Neutrophil (primary cell): ENCODE data around the gene CDCA4.

Experiments
- H3K27ac ChIP-seq: fragments of 200-600 bp; sonication (generic); 2 replicates; pipeline ENCODE4 v1.5.1; 2016; ENCODE audit warnings: mild to moderate bottlenecking, moderate library complexity
- H3K27me3 ChIP-seq: fragments of 200-600 bp; sonication (generic); 2 replicates; pipeline ENCODE4 v1.6.0; 2016; ENCODE audit warnings: mild to moderate bottlenecking
- H3K36me3 ChIP-seq: fragments of 200-600 bp; sonication (generic); 2 replicates; pipeline ENCODE4 v1.5.1; 2017
- H3K4me1 ChIP-seq, 2 experiments: fragments of 200-600 bp in 1 of 2; sonication (generic) in 1 of 2; 1 replicate in 1 of 2; 2 replicates in 1 of 2; pipeline versions ENCODE4 v1.5.1 to v1.6.1; 2013 to 2016; ENCODE audit warnings: low read depth in 1 of 2, low read length in 1 of 2, mild to moderate bottlenecking in 1 of 2, moderate library complexity in 1 of 2; ENCODE audit not compliant: control insufficient read depth in 1 of 2, insufficient read depth in 1 of 2
- H3K4me3 ChIP-seq, 2 experiments: fragments of 200-600 bp in 1 of 2; sonication (generic) in 1 of 2; 1 replicate in 1 of 2; 2 replicates in 1 of 2; pipeline ENCODE4 v1.5.1; 2013 to 2016; ENCODE audit warnings: low read depth in 1 of 2, low read length in 1 of 2, mild to moderate bottlenecking in 1 of 2, moderate library complexity in 1 of 2
- H3K9me3 ChIP-seq: fragments of 200-600 bp; sonication (generic); 2 replicates; pipeline ENCODE4 v1.5.1; 2016
- TF ChIP-seq, protein P1 (sequence below): fragments of 200-600 bp; sonication (generic); IDR thresholded peaks from 2 replicates; pipeline ENCODE4 v1.5.1; 2016; ENCODE audit warnings: antibody characterized with exemption

The CDCA4 gene

GRCh38 chr14:105059035-105059924 is 38.4 kb upstream of the CDCA4 start:
- H3K36me3 ChIP-seq = peaks cover 35% of the 10 kb centered on the region
- TF ChIP-seq, protein P1, sequence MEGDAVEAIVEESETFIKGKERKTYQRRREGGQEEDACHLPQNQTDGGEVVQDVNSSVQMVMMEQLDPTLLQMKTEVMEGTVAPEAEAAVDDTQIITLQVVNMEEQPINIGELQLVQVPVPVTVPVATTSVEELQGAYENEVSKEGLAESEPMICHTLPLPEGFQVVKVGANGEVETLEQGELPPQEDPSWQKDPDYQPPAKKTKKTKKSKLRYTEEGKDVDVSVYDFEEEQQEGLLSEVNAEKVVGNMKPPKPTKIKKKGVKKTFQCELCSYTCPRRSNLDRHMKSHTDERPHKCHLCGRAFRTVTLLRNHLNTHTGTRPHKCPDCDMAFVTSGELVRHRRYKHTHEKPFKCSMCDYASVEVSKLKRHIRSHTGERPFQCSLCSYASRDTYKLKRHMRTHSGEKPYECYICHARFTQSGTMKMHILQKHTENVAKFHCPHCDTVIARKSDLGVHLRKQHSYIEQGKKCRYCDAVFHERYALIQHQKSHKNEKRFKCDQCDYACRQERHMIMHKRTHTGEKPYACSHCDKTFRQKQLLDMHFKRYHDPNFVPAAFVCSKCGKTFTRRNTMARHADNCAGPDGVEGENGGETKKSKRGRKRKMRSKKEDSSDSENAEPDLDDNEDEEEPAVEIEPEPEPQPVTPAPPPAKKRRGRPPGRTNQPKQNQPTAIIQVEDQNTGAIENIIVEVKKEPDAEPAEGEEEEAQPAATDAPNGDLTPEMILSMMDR = no peak
- peak overlapping the region; percentile 98 for H3K27ac ChIP-seq
- H3K27me3 ChIP-seq = no peaks in the 10 kb centered on the region
- no peaks in the 10 kb centered on the region for H3K9me3 ChIP-seq
- H3K4me1 ChIP-seq = peaks cover 67% of the 10 kb centered on the region in 2 experiments
- H3K4me3 ChIP-seq = peak overlapping the region; percentile 72 to 73

DNA sequence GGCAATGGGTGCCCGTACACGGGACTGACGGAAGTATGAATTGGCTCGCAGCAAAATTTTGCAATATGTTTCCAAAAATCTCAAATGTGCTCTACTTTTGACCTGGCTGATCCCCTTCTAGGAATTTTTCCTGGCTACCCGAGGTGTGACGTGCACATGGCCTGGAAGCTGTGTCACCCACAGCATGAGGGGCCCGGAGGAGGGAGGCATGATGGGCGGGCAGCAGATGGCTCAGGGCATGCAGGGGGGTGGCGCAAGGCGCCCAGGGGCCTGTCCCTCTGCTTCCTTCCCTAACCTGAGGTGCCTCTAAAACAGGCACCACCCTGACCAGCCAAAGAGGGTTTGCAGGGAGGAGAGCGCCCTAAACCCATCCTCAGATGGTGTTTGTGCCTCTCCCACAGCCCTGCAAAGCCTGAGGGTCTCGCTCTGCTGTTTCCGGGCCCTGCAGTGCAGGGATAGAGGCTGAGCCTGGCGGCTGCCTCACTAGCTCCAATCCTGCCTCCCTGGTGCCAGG is 37.7 kb upstream of the CDCA4 start:
- Histone ChIP-seq H3K4me3 (peak overlapping the region; percentile 72 to 73), H3K4me1 (peaks cover 60% of the 10 kb centered on the region in 2 experiments), H3K36me3 (peaks cover 42% of the 10 kb centered on the region), H3K27me3 (no peaks in the 10 kb centered on the region), H3K9me3 (no peaks in the 10 kb centered on the region), H3K27ac (peak overlapping the region; percentile 98)
- TF ChIP-seq, protein P1 = no peak

GRCh38 chr14:105056303-105056831 is 35.5 kb upstream of the CDCA4 start:
- H3K4me1 ChIP-seq = peaks cover 37 to 38% of the 10 kb centered on the region in 2 experiments
- TF ChIP-seq, protein P1 = no peak
- H3K4me3 ChIP-seq = no peak overlapping the region
- H3K9me3 ChIP-seq = no peaks in the 10 kb centered on the region
- H3K36me3 ChIP-seq = peaks cover 64% of the 10 kb centered on the region
- H3K27ac ChIP-seq = no peak overlapping the region
- H3K27me3 ChIP-seq = no peaks in the 10 kb centered on the region

- TF ChIP-seq, protein P1 = no peak
- Histone ChIP-seq H3K27ac (no peak overlapping the region), H3K36me3 (peaks cover 70% of the 10 kb centered on the region), H3K27me3 (no peaks in the 10 kb centered on the region), H3K4me3 (no peak overlapping the region), H3K9me3 (no peaks in the 10 kb centered on the region), H3K4me1 (peaks cover 32% of the 10 kb centered on the region in 2 experiments)
Observed at GRCh38 chr14:105055736-105056302, 34.9 kb upstream of the CDCA4 start.

DNA sequence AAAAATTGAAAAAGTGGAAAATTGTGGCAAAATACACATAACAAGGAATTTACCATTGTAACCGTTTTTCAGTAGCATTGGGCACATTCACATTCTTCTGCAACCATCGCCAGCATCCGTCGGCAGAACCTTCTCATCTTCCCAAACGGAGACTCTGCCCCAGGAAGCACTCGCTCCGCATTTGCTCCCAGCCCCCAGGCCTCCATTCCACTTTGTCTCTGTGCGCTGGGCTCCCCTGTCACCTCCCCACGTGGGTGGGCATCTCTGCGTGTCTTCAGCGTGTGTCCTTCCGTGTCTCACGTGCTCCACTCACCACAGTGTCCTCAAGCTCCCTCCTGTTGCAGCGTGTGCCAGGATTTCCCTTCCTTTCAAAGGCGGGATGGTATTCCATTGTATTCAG is 34.5 kb upstream of the CDCA4 start:
- no peaks in the 10 kb centered on the region for H3K27me3 ChIP-seq
- peaks cover 27% of the 10 kb centered on the region in 2 experiments for H3K4me1 ChIP-seq
- TF ChIP-seq, protein P1 = no peak
- H3K27ac ChIP-seq = no peak overlapping the region
- no peaks in the 10 kb centered on the region for H3K9me3 ChIP-seq
- H3K36me3 ChIP-seq = peaks cover 74% of the 10 kb centered on the region
- H3K4me3 ChIP-seq = no peak overlapping the region
